ENCODE data around the gene HOXB9.
A peak's percentile ranks its signal among the peaks of the same experiment; 100 is the strongest.

HOXB9 gene

GRCh38 chr17:48606892-48607614, 19.1 kb downstream of the HOXB9 start:
- Histone ChIP-seq H3K9me3 (ENCODE audit: control insufficient read depth, low read length) (no peaks in the 10 kb centered on the region), H3K27ac (ENCODE audit: low read depth, low read length, severe bottlenecking) (peak overlapping the region; percentile 73), H3K36me3 (ENCODE audit: control insufficient read depth, insufficient read depth, low read length) (no peaks in the 10 kb centered on the region), H3K4me1 (ENCODE audit: control insufficient read depth, insufficient read depth, low read length, poor library complexity, severe bottlenecking) (peaks cover 18% of the 10 kb centered on the region), H3K4me3 (ENCODE audit: extremely low read depth, insufficient read depth, low read length, poor library complexity, severe bottlenecking) (no peak overlapping the region)
- WGBS, 2 experiments (ENCODE audit: insufficient coverage in 2 of 2) = 21 to 41% methylated on average over 5 to 6 of the region's 9 CpGs

GRCh38 chr17:48605991-48606891, 19.9 kb downstream of the HOXB9 start:
- Histone ChIP-seq H3K36me3 (ENCODE audit: control insufficient read depth, insufficient read depth, low read length) (no peaks in the 10 kb centered on the region), H3K4me1 (ENCODE audit: control insufficient read depth, insufficient read depth, low read length, poor library complexity, severe bottlenecking) (peaks cover 21% of the 10 kb centered on the region), H3K27ac (ENCODE audit: low read depth, low read length, severe bottlenecking) (peak overlapping the region; percentile 73), H3K4me3 (ENCODE audit: extremely low read depth, insufficient read depth, low read length, poor library complexity, severe bottlenecking) (peak overlapping the region; percentile 5), H3K9me3 (ENCODE audit: control insufficient read depth, low read length) (no peaks in the 10 kb centered on the region)
- 10 to 13% methylated on average over 23 of the region's 41 CpGs for WGBS, 2 experiments (ENCODE audit: insufficient coverage in 2 of 2)

- no peaks in the 10 kb centered on the region for H3K9me3 ChIP-seq (ENCODE audit: control insufficient read depth, low read length)
- WGBS, 2 experiments (ENCODE audit: insufficient coverage in 2 of 2) = 4 to 12% methylated on average over 7 to 8 of the region's 10 CpGs
- H3K36me3 ChIP-seq (ENCODE audit: control insufficient read depth, insufficient read depth, low read length) = no peaks in the 10 kb centered on the region
- H3K27ac ChIP-seq (ENCODE audit: low read depth, low read length, severe bottlenecking) = peak overlapping the region; percentile 73
- peaks cover 15% of the 10 kb centered on the region for H3K4me1 ChIP-seq (ENCODE audit: control insufficient read depth, insufficient read depth, low read length, poor library complexity, severe bottlenecking)
- no peak overlapping the region for H3K4me3 ChIP-seq (ENCODE audit: extremely low read depth, insufficient read depth, low read length, poor library complexity, severe bottlenecking)
These were observed 20.7 kb downstream of the HOXB9 start for GRCh38 chr17:48605409-48605919.

DNA sequence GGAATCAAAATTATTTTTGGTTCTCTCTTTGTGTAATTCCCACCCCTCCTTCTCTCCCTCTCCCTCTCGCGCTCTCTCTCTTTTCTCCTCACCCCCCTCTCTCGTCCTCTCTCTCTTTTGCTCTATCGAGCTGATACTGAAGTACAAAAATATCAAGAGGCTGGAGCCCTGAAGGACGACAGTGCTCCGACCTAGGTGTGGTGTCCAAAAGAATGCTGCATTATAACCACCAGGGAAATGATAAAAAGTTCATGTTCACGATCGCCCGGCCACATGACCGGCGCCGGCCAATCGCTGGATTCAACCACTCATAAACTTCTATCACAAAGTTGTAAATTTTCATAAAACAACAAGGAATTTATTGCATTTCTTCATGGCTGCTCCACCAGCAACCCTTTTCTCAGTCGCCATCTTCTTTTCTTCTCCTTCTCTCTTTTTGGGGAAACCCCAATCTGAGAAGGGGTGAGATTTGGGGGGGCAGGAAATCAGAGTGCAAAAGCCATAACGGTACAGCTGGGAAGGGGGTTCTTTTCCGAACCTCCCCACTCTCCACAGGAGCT, 21.3 kb downstream of the HOXB9 start, which contains the start of gene HOXB6:
Gene HOXB6, minus strand, starts transcription at position 217 of the 560 bp plus-strand sequence. CDS start 6,836 bp downstream, outside the sequence.
- WGBS, 2 experiments (ENCODE audit: insufficient coverage in 2 of 2) = 15% methylated on average over 11 to 13 of the region's 16 CpGs
- Histone ChIP-seq H3K36me3 (ENCODE audit: control insufficient read depth, insufficient read depth, low read length) (no peaks in the 10 kb centered on the region), H3K27ac (ENCODE audit: low read depth, low read length, severe bottlenecking) (peak within 1 kb of the TSS; percentile 73), H3K4me1 (ENCODE audit: control insufficient read depth, insufficient read depth, low read length, poor library complexity, severe bottlenecking) (peaks cover 12% of the 10 kb centered on the region), H3K4me3 (ENCODE audit: extremely low read depth, insufficient read depth, low read length, poor library complexity, severe bottlenecking) (peak within 1 kb of the TSS; percentile 33), H3K9me3 (ENCODE audit: control insufficient read depth, low read length) (no peaks in the 10 kb centered on the region)

DNA sequence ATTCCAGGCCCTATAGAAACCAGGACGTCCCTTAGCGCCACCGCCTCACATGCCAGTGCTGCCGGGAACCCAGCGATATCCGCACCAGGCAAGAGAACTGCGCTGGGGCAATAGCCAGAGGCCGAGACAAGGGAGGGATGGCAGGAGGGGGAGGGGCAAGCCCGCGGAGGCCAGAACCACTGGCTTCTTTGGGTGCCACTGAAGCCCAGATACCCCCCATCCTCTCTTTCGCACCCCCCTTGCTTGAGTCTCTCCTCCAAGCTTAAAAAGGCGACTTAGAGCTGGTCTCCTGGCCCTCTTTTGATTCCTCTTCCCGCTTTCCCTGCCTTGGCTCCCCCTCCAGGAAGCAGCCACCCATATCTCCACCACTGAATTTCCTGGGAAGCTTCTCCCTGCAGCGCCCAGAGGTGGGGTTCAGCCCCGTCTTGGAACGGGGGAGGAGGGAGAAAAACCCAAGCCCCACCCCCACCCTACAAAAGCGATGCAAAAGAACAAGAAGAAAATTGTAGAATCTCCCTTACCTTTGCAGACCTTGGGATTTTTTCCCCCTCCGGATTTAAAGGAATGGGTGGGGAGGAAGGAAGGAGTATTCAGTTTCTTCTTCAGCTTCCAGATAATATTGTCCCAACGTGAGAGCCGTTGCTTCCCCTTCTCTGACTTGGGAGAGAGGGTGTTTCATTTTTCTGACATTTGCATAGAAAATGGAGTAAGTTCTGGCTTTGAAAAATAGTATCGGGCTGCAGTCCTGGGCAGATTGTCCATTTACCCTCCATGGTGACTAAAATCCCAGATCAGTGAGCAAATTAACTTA, 22.0 kb downstream of the HOXB9 start:
- Histone ChIP-seq H3K4me3 (ENCODE audit: extremely low read depth, insufficient read depth, low read length, poor library complexity, severe bottlenecking) (peak overlapping the region; percentile 33), H3K36me3 (ENCODE audit: control insufficient read depth, insufficient read depth, low read length) (no peaks in the 10 kb centered on the region), H3K9me3 (ENCODE audit: control insufficient read depth, low read length) (no peaks in the 10 kb centered on the region), H3K4me1 (ENCODE audit: control insufficient read depth, insufficient read depth, low read length, poor library complexity, severe bottlenecking) (peaks cover 9% of the 10 kb centered on the region), H3K27ac (ENCODE audit: low read depth, low read length, severe bottlenecking) (peak overlapping the region; percentile 69)
- WGBS, 2 experiments (ENCODE audit: insufficient coverage in 2 of 2) = 0 to 1% methylated on average over 6 to 11 of the region's 21 CpGs

DNA sequence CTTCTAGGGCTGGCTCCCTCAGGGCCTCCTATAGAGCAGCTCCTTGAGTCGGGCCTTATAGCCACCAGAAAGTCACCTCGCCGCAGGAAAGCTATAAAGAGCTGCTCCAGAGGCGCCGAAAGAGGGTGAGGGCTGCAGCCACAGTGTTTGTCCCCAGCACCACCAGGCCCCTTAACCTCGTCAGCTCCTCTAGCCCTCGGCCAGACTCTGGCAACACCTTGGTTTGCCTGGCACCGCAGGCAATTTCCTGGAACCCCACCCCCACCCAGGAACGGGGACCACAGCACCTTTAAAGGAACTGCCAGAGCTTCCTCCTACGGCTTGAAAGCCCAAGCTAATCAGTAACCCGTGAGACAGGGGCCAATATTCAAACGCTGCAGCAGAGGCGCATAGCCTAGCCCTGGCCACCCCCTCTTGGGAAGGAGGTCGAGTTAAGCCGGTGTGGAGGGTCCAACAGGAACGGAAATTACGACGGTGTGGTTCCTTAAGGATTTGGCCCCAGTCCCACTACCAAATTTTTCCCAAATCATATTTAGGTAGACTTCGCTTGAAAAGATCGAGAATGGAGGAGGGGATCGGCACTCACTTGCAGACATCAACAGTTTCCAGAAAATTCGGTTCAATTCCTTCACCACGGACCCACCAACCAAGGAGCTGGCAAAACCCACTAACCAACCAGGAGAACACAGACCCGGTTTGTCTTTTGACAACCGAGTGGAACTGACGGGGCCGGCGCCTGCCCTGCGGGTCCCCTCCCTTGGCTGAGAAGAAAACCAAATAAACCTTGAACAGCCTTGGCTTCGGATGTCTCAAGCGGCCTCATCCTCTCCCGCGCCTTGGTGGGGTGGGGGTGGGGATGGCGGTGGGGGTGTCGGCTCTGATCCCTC, 24.4 kb downstream of the HOXB9 start:
- Histone ChIP-seq H3K27ac (ENCODE audit: low read depth, low read length, severe bottlenecking) (peak overlapping the region; percentile 91), H3K36me3 (ENCODE audit: control insufficient read depth, insufficient read depth, low read length) (no peaks in the 10 kb centered on the region), H3K4me1 (ENCODE audit: control insufficient read depth, insufficient read depth, low read length, poor library complexity, severe bottlenecking) (peaks cover 12% of the 10 kb centered on the region), H3K9me3 (ENCODE audit: control insufficient read depth, low read length) (no peaks in the 10 kb centered on the region), H3K4me3 (ENCODE audit: extremely low read depth, insufficient read depth, low read length, poor library complexity, severe bottlenecking) (peak overlapping the region; percentile 33)
- WGBS, 2 experiments (ENCODE audit: insufficient coverage in 2 of 2) = 6 to 12% methylated on average over 17 to 23 of the region's 35 CpGs

- WGBS, 2 experiments (ENCODE audit: insufficient coverage in 2 of 2) = 0 to 6% methylated on average over 2 of the region's 4 CpGs
- peaks cover 13% of the 10 kb centered on the region for H3K4me1 ChIP-seq (ENCODE audit: control insufficient read depth, insufficient read depth, low read length, poor library complexity, severe bottlenecking)
- peak overlapping the region; percentile 91 for H3K27ac ChIP-seq (ENCODE audit: low read depth, low read length, severe bottlenecking)
- no peaks in the 10 kb centered on the region for H3K36me3 ChIP-seq (ENCODE audit: control insufficient read depth, insufficient read depth, low read length)
- H3K9me3 ChIP-seq (ENCODE audit: control insufficient read depth, low read length) = no peaks in the 10 kb centered on the region
- peak overlapping the region; percentile 33 for H3K4me3 ChIP-seq (ENCODE audit: extremely low read depth, insufficient read depth, low read length, poor library complexity, severe bottlenecking)
These were observed 25.0 kb downstream of the HOXB9 start for GRCh38 chr17:48601207-48601538.

- Histone ChIP-seq H3K4me1 (ENCODE audit: control insufficient read depth, insufficient read depth, low read length, poor library complexity, severe bottlenecking) (peaks cover 17% of the 10 kb centered on the region), H3K27ac (ENCODE audit: low read depth, low read length, severe bottlenecking) (peak overlapping the region; percentile 91)
These were observed 25.7 kb downstream of the HOXB9 start for GRCh38 chr17:48600244-48601098.

GRCh38 chr17:48599354-48599753, 26.8 kb downstream of the HOXB9 start:
- Histone ChIP-seq H3K4me1 (ENCODE audit: control insufficient read depth, insufficient read depth, low read length, poor library complexity, severe bottlenecking) (peaks cover 25% of the 10 kb centered on the region), H3K4me3 (ENCODE audit: extremely low read depth, insufficient read depth, low read length, poor library complexity, severe bottlenecking) (peak overlapping the region; percentile 54), H3K9me3 (ENCODE audit: control insufficient read depth, low read length) (no peaks in the 10 kb centered on the region), H3K27ac (ENCODE audit: low read depth, low read length, severe bottlenecking) (peak overlapping the region; percentile 91), H3K36me3 (ENCODE audit: control insufficient read depth, insufficient read depth, low read length) (no peaks in the 10 kb centered on the region)
- WGBS, 2 experiments (ENCODE audit: insufficient coverage in 2 of 2) = 20% methylated on average over 1 of the region's 5 CpGs; no CpG with 5 or more reads in 1 of the 2 experiments

More at GRCh38 chr17:48600244-48601098, 25.7 kb downstream of the HOXB9 start:
- Histone ChIP-seq H3K9me3 (ENCODE audit: control insufficient read depth, low read length) (no peaks in the 10 kb centered on the region), H3K4me3 (ENCODE audit: extremely low read depth, insufficient read depth, low read length, poor library complexity, severe bottlenecking) (peak overlapping the region; percentile 33), H3K36me3 (ENCODE audit: control insufficient read depth, insufficient read depth, low read length) (no peaks in the 10 kb centered on the region)
- WGBS, 2 experiments (ENCODE audit: insufficient coverage in 2 of 2) = 6% methylated on average over 12 to 14 of the region's 17 CpGs
